Uterus (tissue), 4 donors: ENCODE results near the gene SLC23A2. TPM values are rescaled to one million over a fixed set of nuclear protein-coding genes. Genes with fewer than 3 reads are reported as not detected.
A peak's percentile ranks its signal among the peaks of the same experiment; 100 is the strongest.

Source experiments
- DNase-seq, 2 donors: peaks; one replicate each; pipeline ENCODE4 v3.0.0-alpha.2; 2019 to 2020
- H3K27ac ChIP-seq, 2 donors: fragments of 200-600 bp; sonication (generic); 1 replicate in 1 of 2; 2 replicates in 1 of 2; pipeline ENCODE4 v1.5.1; 2016 to 2018
- H3K27me3 ChIP-seq, 2 donors: fragments of 200-600 bp; sonication (generic); one replicate each; pipeline ENCODE4 v1.5.1; 2018 to 2019; ENCODE audit warnings: control low read depth in 1 of 2
- H3K36me3 ChIP-seq, 2 donors: fragments of 200-600 bp; sonication (generic); one replicate each; pipeline ENCODE4 v1.5.1; 2019; ENCODE audit warnings: control low read depth in 1 of 2
- H3K4me1 ChIP-seq, 2 donors: fragments of 200-600 bp; sonication (generic); one replicate each; pipeline ENCODE4 v1.5.1; 2018 to 2019; ENCODE audit warnings: control low read depth in 1 of 2
- H3K4me3 ChIP-seq, 2 donors: fragments of 200-600 bp; sonication (generic); 1 replicate in 1 of 2; 2 replicates in 1 of 2; pipeline ENCODE4 v1.5.1; 2018 to 2019; ENCODE audit warnings: mild to moderate bottlenecking in 1 of 2
- H3K9me3 ChIP-seq, 2 donors: fragments of 200-600 bp; sonication (generic); one replicate each; pipeline ENCODE4 v1.5.1; 2019; ENCODE audit warnings: control low read depth in 1 of 2
- CTCF ChIP-seq, 4 experiments: fragments of 200-600 bp in 2 of 4; fragments of 450-650 bp in 2 of 4; sonication (generic) in 2 of 4; IDR thresholded peaks; one replicate each; pipeline ENCODE4 v1.5.1; 2016 to 2019; ENCODE audit warnings: antibody characterized with exemption in 4 of 4, mild to moderate bottlenecking in 2 of 4, moderate library complexity in 1 of 4
- POLR2A ChIP-seq, 2 donors: fragments of 450-650 bp; IDR thresholded peaks; one replicate each; pipeline ENCODE4 v1.6.1; 2016; ENCODE audit warnings: antibody characterized with exemption in 2 of 2, mild to moderate bottlenecking in 1 of 2, moderate library complexity in 1 of 2
- intact Hi-C: fragments of 100-400 bp; cut with DNase I; formaldehyde crosslinking; loops from one replicate; pipeline ENCODE4 v1.15.1; 2023; ENCODE audit warnings: low total_unique reads
- total RNA-seq, 4 donors: library from RNA; depleted of rRNA in 3 of 4; stranded (reverse); fragments of >200 nt in 3 of 4; gene quantifications; one replicate each; pipeline versions ENCODE4 v1.1.0 to v1.2.4, GENCODE V29; 2014 to 2023
- donor health status: DM: yes; HTN: yes; CAD: no.

Gene SLC23A2
- total RNA-seq, 4 donors from 2014 or later, result 6.2 to 41.4 (median 26.6) TPM

- intact Hi-C loops, result loop anchor here (10.0 kb wide), 1 partner anchor 346 kb away; no protein-coding TSS in a partner anchor
- TF ChIP-seq CTCF (IDR thresholded peaks at IDR 0.05) (no peak), POLR2A (IDR thresholded peaks at IDR 0.05) (no peak)
- no peaks in the 10 kb centered on the region for H3K9me3 ChIP-seq
- no peak for DNase-seq
- no peaks in the 10 kb centered on the region for H3K36me3 ChIP-seq
- H3K27me3 ChIP-seq, result no peaks in the 10 kb centered on the region
- no peak overlapping the region for H3K4me3 ChIP-seq
- no peaks in the 10 kb centered on the region for H3K4me1 ChIP-seq
- peak overlapping the region; percentile 41 to 91 for H3K27ac ChIP-seq
These were observed 50.9 kb downstream of the SLC23A2 start for GRCh38 chr20:4950437-4950836.

- H3K4me3 ChIP-seq, result no peak overlapping the region
- no peaks in the 10 kb centered on the region for H3K9me3 ChIP-seq
- no peaks in the 10 kb centered on the region for H3K4me1 ChIP-seq
- peak in 1 of 2 donors; percentile 50 for DNase-seq
- no peaks in the 10 kb centered on the region for H3K36me3 ChIP-seq
- H3K27me3 ChIP-seq, result no peaks in the 10 kb centered on the region
- peak overlapping the region; percentile 41 to 91 for H3K27ac ChIP-seq
- intact Hi-C loops, result loop anchor here (10.0 kb wide), 1 partner anchor 345 kb away; no protein-coding TSS in a partner anchor
- no peak for TF ChIP-seq POLR2A (IDR thresholded peaks at IDR 0.05)
- TF ChIP-seq CTCF (IDR thresholded peaks at IDR 0.05), result peak; percentile 69 to 83 (median 74)
These were observed 51.5 kb downstream of the SLC23A2 start for GRCh38 chr20:4949833-4950178.

GRCh38 chr20:4947817-4948559 lies 53.3 kb downstream of the SLC23A2 start:
- no peak for DNase-seq
- no peaks in the 10 kb centered on the region for H3K27me3 ChIP-seq
- H3K36me3 ChIP-seq, result no peaks in the 10 kb centered on the region
- intact Hi-C loops, result no loop called here
- H3K27ac ChIP-seq, result peak overlapping the region in 1 of 2 donors; percentile 25
- no peaks in the 10 kb centered on the region for H3K9me3 ChIP-seq
- no peak for TF ChIP-seq POLR2A (IDR thresholded peaks at IDR 0.05)
- TF ChIP-seq CTCF (IDR thresholded peaks at IDR 0.05), result no peak
- H3K4me3 ChIP-seq, result no peak overlapping the region
- no peaks in the 10 kb centered on the region for H3K4me1 ChIP-seq

- no peak for DNase-seq
- intact Hi-C loops, result no loop called here
- no peak overlapping the region for H3K4me3 ChIP-seq
These were observed 54.3 kb downstream of the SLC23A2 start for GRCh38 chr20:4946986-4947385.

More at GRCh38 chr20:4946986-4947385, 54.3 kb downstream of the SLC23A2 start:
- TF ChIP-seq POLR2A (IDR thresholded peaks at IDR 0.05) (no peak), CTCF (IDR thresholded peaks at IDR 0.05) (no peak)
- Histone ChIP-seq H3K27me3 (no peaks in the 10 kb centered on the region), H3K9me3 (no peaks in the 10 kb centered on the region), H3K36me3 (no peaks in the 10 kb centered on the region), H3K27ac (peak overlapping the region in 1 of 2 donors; percentile 25), H3K4me1 (no peaks in the 10 kb centered on the region)
